Heart left ventricle (tissue), 13 donors: ENCODE measurements around the gene CDH12.

Experiments used
- POLR2A ChIP-seq, 2 donors: fragments of 450-650 bp; IDR thresholded peaks; one replicate each; pipeline ENCODE4 v1.6.1; 2017; ENCODE audit warnings: antibody characterized with exemption in 2 of 2, mild to moderate bottlenecking in 2 of 2, moderate library complexity in 2 of 2
- TF ChIP-seq, protein P1 (sequence below), 12 donors: fragments of 200-600 bp; sonication (generic) in 4 of 12; IDR thresholded peaks; one replicate each; pipeline versions ENCODE4 v1.5.0 to v1.8.0; 2018 to 2022; ENCODE audit warnings: antibody characterized with exemption in 12 of 12, mild to moderate bottlenecking in 5 of 12
- donor health status: ischemic (EF 13 %, LVEDD 7.1; RV severe dilation, severe dysfunction).
- donor health status: DM: no; HTN: yes; CAD: no.
- donor health status: DM: no; HTN: no; CAD: no.
- donor health status: ischemic (EF 25% LVEDD 6.9; RV normal size, moderate dysfunction).
- donor health status: ischemic (EF 25% LVEDD 5.7; RV mildly dilated, moderate dysfunction).
- donor health status: ischemic (EF 35%, LVEDD 5.7; RV mildly dilated, moderate dysfunction).
- donor health status: nonischemic (EF 11% LVEDD 7.7; RV severe dilation, severe dysfunction).
- donor health status: DM: yes; HTN: yes; CAD: no.
- donor health status: PGD.
- donor health status: ischemic (EF 29% LVEDD 5.4; RV normal size, mild dysfunction).
- donor health status: nonischemic (EF 23%, LVEDD 6.1; RV moderate dilation, normal function).

DNA sequence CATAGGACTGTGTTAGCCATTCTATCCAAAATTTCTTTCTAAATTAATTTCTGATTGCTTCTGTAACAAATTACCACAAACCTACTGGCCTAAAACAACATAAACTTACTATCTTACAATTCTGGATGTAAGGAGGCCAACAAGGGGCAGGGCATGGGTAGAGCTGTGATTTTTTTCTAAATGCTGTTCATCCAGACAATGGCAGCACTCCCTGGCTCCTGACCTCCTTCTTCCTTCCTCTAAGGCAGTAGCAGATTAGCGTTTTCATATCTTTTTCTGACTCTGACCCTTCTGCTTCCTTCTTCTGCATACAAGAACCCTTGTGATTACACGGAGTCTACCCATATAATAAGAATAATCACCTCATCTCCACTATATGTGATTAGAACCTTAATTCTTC, 1005.8 kb downstream of the CDH12 start:
- TF ChIP-seq POLR2A (IDR thresholded peaks at IDR 0.05), result no peak
- TF ChIP-seq, protein P1, sequence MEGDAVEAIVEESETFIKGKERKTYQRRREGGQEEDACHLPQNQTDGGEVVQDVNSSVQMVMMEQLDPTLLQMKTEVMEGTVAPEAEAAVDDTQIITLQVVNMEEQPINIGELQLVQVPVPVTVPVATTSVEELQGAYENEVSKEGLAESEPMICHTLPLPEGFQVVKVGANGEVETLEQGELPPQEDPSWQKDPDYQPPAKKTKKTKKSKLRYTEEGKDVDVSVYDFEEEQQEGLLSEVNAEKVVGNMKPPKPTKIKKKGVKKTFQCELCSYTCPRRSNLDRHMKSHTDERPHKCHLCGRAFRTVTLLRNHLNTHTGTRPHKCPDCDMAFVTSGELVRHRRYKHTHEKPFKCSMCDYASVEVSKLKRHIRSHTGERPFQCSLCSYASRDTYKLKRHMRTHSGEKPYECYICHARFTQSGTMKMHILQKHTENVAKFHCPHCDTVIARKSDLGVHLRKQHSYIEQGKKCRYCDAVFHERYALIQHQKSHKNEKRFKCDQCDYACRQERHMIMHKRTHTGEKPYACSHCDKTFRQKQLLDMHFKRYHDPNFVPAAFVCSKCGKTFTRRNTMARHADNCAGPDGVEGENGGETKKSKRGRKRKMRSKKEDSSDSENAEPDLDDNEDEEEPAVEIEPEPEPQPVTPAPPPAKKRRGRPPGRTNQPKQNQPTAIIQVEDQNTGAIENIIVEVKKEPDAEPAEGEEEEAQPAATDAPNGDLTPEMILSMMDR (IDR thresholded peaks at IDR 0.05), result no peak
